GOT3 (cell line): Measurements from ENCODE around the gene NOL3.
"Not testable (repeated sequence)": the region's sequence is repeated elsewhere in the genome, so short reads cannot be mapped to it uniquely, and the experiment has no call there.

ENCODE experiments used
- DNase-seq: peaks from one replicate; lab custom pipeline; 2025; ENCODE audit warnings: mixed read lengths; lab: John Stamatoyannopoulos, UW

NOL3 gene

GRCh38 chr16:67170168-67170948 lies at the start of gene NOL3:
Gene NOL3 (plus strand): TSS chr16:67170538.
- DNase-seq, result peak; percentile 60

GRCh38 chr16:67122799-67123198 lies 47.5 kb upstream of the NOL3 start:
- DNase-seq, result not testable (repeated sequence)

- DNase-seq, result no peak
These were observed 41.9 kb upstream of the NOL3 start for GRCh38 chr16:67128417-67128816.

- no peak for DNase-seq
These were observed 41.5 kb upstream of the NOL3 start for GRCh38 chr16:67128887-67129286.

- no peak for DNase-seq
These were observed 40.9 kb upstream of the NOL3 start for GRCh38 chr16:67129422-67129821.

GRCh38 chr16:67137605-67138004 lies 32.7 kb upstream of the NOL3 start:
- no peak for DNase-seq

GRCh38 chr16:67141391-67141790 lies 28.9 kb upstream of the NOL3 start:
- DNase-seq, result no peak

GRCh38 chr16:67142342-67142741 lies 28.0 kb upstream of the NOL3 start:
- no peak for DNase-seq

- no peak for DNase-seq
These were observed 25.4 kb upstream of the NOL3 start for GRCh38 chr16:67144943-67145342.

GRCh38 chr16:67145746-67146145 lies 24.6 kb upstream of the NOL3 start:
- no peak for DNase-seq

GRCh38 chr16:67146523-67147357 lies 23.6 kb upstream of the NOL3 start:
- no peak for DNase-seq

- no peak for DNase-seq
These were observed 22.7 kb upstream of the NOL3 start for GRCh38 chr16:67147437-67148140.

GRCh38 chr16:67148221-67148620 lies 22.1 kb upstream of the NOL3 start:
- no peak for DNase-seq

- DNase-seq, result no peak
These were observed 21.6 kb upstream of the NOL3 start for GRCh38 chr16:67148656-67149275.

- no peak for DNase-seq
These were observed 20.9 kb upstream of the NOL3 start for GRCh38 chr16:67149276-67150046.

GRCh38 chr16:67150047-67150832 lies 20.1 kb upstream of the NOL3 start:
- no peak for DNase-seq

GRCh38 chr16:67150833-67151396 lies 19.4 kb upstream of the NOL3 start, which contains the start of gene B3GNT9:
Gene B3GNT9 (minus strand): TSS chr16:67150998. CDS start chr16:67150485, 513 bp downstream.
- DNase-seq, result peak; percentile 49

GRCh38 chr16:67151431-67152097 lies 18.8 kb upstream of the NOL3 start:
- no peak for DNase-seq

- no peak for DNase-seq
These were observed 15.6 kb upstream of the NOL3 start for GRCh38 chr16:67154578-67155294.
